SK-N-SH (cell line): ENCODE results near the gene MDM1.

Experiments used
- EP300 ChIP-seq, 2 experiments: IDR thresholded peaks; 2 replicates each; pipeline versions ENCODE4 v1.4.0 to v1.6.1; 2012; ENCODE audit warnings: borderline replicate concordance in 1 of 2, low read depth in 1 of 2, low read length in 1 of 2
- NRF1 ChIP-seq: IDR thresholded peaks from 2 replicates; pipeline ENCODE4 v1.6.1; 2012; ENCODE audit warnings: low read depth, mild to moderate bottlenecking, low read length
- POLR2AphosphoS5 ChIP-seq: IDR thresholded peaks from 2 replicates; pipeline ENCODE4 v1.6.1; 2012; ENCODE audit warnings: low read depth, low read length
- RCOR1 ChIP-seq: fragments of 150-350 bp; IDR thresholded peaks from 2 replicates; pipeline ENCODE4 v1.6.1; 2017; ENCODE audit warnings: antibody characterized with exemption, low read length
- REST ChIP-seq: IDR thresholded peaks from 2 replicates; pipeline ENCODE4 v1.6.1; 2012; ENCODE audit warnings: mild to moderate bottlenecking, low read depth, low read length, moderate library complexity
- RFX5 ChIP-seq: IDR thresholded peaks from 2 replicates; pipeline ENCODE4 v1.6.1; 2012; ENCODE audit warnings: mild to moderate bottlenecking, improper control_type of control experiment, low read length
- RXRA ChIP-seq: IDR thresholded peaks from 2 replicates; pipeline ENCODE4 v1.4.0; 2012; ENCODE audit warnings: low read depth, mild to moderate bottlenecking, borderline replicate concordance
- TAF1 ChIP-seq: IDR thresholded peaks from 2 replicates; pipeline ENCODE4 v1.6.1; 2012; ENCODE audit warnings: low read depth, mild to moderate bottlenecking, low read length, moderate library complexity, borderline replicate concordance
- YY1 ChIP-seq: IDR thresholded peaks from 2 replicates; pipeline ENCODE4 v1.4.0; 2012; ENCODE audit warnings: low read depth, mild to moderate bottlenecking
- ZBTB33 ChIP-seq: IDR thresholded peaks from 2 replicates; pipeline ENCODE4 v1.4.0; 2012; ENCODE audit warnings: low read depth, borderline replicate concordance
- TF ChIP-seq, protein P1 (sequence below): fragments of 200-600 bp; sonication (generic); IDR thresholded peaks from 2 replicates; pipeline ENCODE4 v1.6.1; 2017; ENCODE audit warnings: antibody characterized with exemption, mild to moderate bottlenecking, moderate library complexity
- TF ChIP-seq, protein P2 (sequence below): fragments of 150-350 bp; IDR thresholded peaks from 2 replicates; pipeline ENCODE4 v1.6.1; 2017; ENCODE audit warnings: antibody characterized with exemption, low read length, low read depth, borderline replicate concordance

- TF ChIP-seq, protein P1, sequence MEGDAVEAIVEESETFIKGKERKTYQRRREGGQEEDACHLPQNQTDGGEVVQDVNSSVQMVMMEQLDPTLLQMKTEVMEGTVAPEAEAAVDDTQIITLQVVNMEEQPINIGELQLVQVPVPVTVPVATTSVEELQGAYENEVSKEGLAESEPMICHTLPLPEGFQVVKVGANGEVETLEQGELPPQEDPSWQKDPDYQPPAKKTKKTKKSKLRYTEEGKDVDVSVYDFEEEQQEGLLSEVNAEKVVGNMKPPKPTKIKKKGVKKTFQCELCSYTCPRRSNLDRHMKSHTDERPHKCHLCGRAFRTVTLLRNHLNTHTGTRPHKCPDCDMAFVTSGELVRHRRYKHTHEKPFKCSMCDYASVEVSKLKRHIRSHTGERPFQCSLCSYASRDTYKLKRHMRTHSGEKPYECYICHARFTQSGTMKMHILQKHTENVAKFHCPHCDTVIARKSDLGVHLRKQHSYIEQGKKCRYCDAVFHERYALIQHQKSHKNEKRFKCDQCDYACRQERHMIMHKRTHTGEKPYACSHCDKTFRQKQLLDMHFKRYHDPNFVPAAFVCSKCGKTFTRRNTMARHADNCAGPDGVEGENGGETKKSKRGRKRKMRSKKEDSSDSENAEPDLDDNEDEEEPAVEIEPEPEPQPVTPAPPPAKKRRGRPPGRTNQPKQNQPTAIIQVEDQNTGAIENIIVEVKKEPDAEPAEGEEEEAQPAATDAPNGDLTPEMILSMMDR: no peak
- TF ChIP-seq TAF1 (no peak), REST (no peak), YY1 (no peak), POLR2AphosphoS5 (no peak), RFX5 (no peak), ZBTB33 (no peak), NRF1 (no peak), RCOR1 (no peak), RXRA (no peak), EP300 (IDR thresholded peaks at IDR 0.05; ENCODE audit: borderline replicate concordance in 1 of 2, low read depth in 1 of 2, low read length in 1 of 2) (no peak)
- TF ChIP-seq, protein P2, sequence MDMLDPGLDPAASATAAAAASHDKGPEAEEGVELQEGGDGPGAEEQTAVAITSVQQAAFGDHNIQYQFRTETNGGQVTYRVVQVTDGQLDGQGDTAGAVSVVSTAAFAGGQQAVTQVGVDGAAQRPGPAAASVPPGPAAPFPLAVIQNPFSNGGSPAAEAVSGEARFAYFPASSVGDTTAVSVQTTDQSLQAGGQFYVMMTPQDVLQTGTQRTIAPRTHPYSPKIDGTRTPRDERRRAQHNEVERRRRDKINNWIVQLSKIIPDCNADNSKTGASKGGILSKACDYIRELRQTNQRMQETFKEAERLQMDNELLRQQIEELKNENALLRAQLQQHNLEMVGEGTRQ: no peak
Observed at GRCh38 chr12:68364328-68364727, 32.2 kb upstream of the MDM1 start.
